Liver (tissue), 9 donors: ENCODE results near the gene TRERF1. TPM values are rescaled to one million over a fixed set of nuclear protein-coding genes. Genes with fewer than 3 reads are reported as not detected.

Experiments
- DNase-seq: peaks from one replicate; pipeline ENCODE4 v3.0.0-alpha.2; 2017; ENCODE audit warnings: low spot score
- H3K27ac ChIP-seq, 2 donors: one replicate each; pipeline ENCODE4 v1.7.0; 2013; ENCODE audit warnings: inconsistent platforms in 2 of 2, low read length in 2 of 2, control low read depth in 1 of 2, low read depth in 1 of 2, mild to moderate bottlenecking in 1 of 2
- H3K27me3 ChIP-seq, 4 donors: one replicate each; pipeline versions ENCODE4 v1.6.1 to v1.7.0; 2013; ENCODE audit warnings: low read length in 3 of 4, inconsistent platforms in 1 of 4, mild to moderate bottlenecking in 1 of 4, moderate library complexity in 1 of 4; ENCODE audit not compliant: control insufficient read depth in 4 of 4, insufficient read depth in 4 of 4
- H3K36me3 ChIP-seq, 4 donors: one replicate each; pipeline versions ENCODE4 v1.6.1 to v1.7.0; 2013; ENCODE audit warnings: low read length in 3 of 4, mild to moderate bottlenecking in 3 of 4, low read depth in 1 of 4, moderate library complexity in 1 of 4; ENCODE audit not compliant: control insufficient read depth in 4 of 4, insufficient read depth in 3 of 4
- H3K4me1 ChIP-seq, 4 donors: one replicate each; pipeline versions ENCODE4 v1.6.1 to v1.7.0; 2013; ENCODE audit warnings: low read length in 3 of 4, mild to moderate bottlenecking in 3 of 4, moderate library complexity in 1 of 4; ENCODE audit not compliant: control insufficient read depth in 4 of 4, insufficient read depth in 4 of 4
- H3K4me3 ChIP-seq, 3 donors: one replicate each; pipeline versions ENCODE4 v1.6.1 to v1.7.0; 2013; ENCODE audit warnings: low read length in 3 of 3, control low read depth in 1 of 3, low read depth in 1 of 3, mild to moderate bottlenecking in 1 of 3
- H3K9ac ChIP-seq, 2 donors: one replicate each; pipeline ENCODE4 v1.7.0; 2013; ENCODE audit warnings: low read length in 2 of 2, mild to moderate bottlenecking in 2 of 2, moderate library complexity in 2 of 2, control low read depth in 1 of 2, low read depth in 1 of 2
- H3K9me3 ChIP-seq, 4 donors: one replicate each; pipeline versions ENCODE4 v1.6.1 to v1.7.0; 2013; ENCODE audit warnings: low read length in 3 of 4; ENCODE audit not compliant: control insufficient read depth in 4 of 4
- ATF3 ChIP-seq: IDR thresholded peaks from 2 replicates; pipeline ENCODE4 v1.6.1; 2016; ENCODE audit warnings: antibody characterized with exemption
- CTCF ChIP-seq: fragments of 150-350 bp; IDR thresholded peaks from 2 replicates; pipeline ENCODE4 v1.5.1; 2017; ENCODE audit warnings: improper control_type of control experiment, low read depth, low read length; ENCODE audit not compliant: missing input control
- FOXA1 ChIP-seq: IDR thresholded peaks from 2 replicates; pipeline ENCODE4 v1.6.1; 2016; ENCODE audit warnings: antibody characterized with exemption
- FOXA2 ChIP-seq: IDR thresholded peaks from 2 replicates; pipeline ENCODE4 v1.6.1; 2016; ENCODE audit warnings: antibody characterized with exemption
- GABPA ChIP-seq, 2 donors: IDR thresholded peaks in 1 of 2; conservative IDR thresholded peaks in 1 of 2; 2 replicates each; pipeline ENCODE4 v1.6.1; 2016; ENCODE audit warnings: antibody characterized with exemption in 2 of 2, mild to moderate bottlenecking in 1 of 2, moderate library complexity in 1 of 2
- HNF4A ChIP-seq, 2 donors: conservative IDR thresholded peaks; 2 replicates each; pipeline ENCODE4 v1.6.1; 2016; ENCODE audit warnings: antibody characterized with exemption in 2 of 2, mild to moderate bottlenecking in 2 of 2
- HNF4G ChIP-seq: IDR thresholded peaks from 2 replicates; pipeline ENCODE4 v1.6.1; 2016; ENCODE audit warnings: antibody characterized with exemption
- JUND ChIP-seq, 2 donors: IDR thresholded peaks; 2 replicates each; pipeline ENCODE4 v1.6.1; 2016; ENCODE audit warnings: antibody characterized with exemption in 2 of 2
- MAX ChIP-seq: IDR thresholded peaks from 2 replicates; pipeline ENCODE4 v1.6.1; 2016; ENCODE audit warnings: antibody characterized with exemption
- NR2F2 ChIP-seq: IDR thresholded peaks from 2 replicates; pipeline ENCODE4 v1.6.1; 2016; ENCODE audit warnings: antibody characterized with exemption
- RAD21 ChIP-seq, 2 donors: IDR thresholded peaks; 2 replicates each; pipeline ENCODE4 v1.6.1; 2016; ENCODE audit warnings: antibody characterized with exemption in 2 of 2, mild to moderate bottlenecking in 2 of 2
- REST ChIP-seq: IDR thresholded peaks from 2 replicates; pipeline ENCODE4 v1.6.1; 2016; ENCODE audit warnings: antibody characterized with exemption, mild to moderate bottlenecking
- RXRA ChIP-seq, 2 donors: IDR thresholded peaks; 2 replicates each; pipeline ENCODE4 v1.6.1; 2017 to 2018; ENCODE audit warnings: antibody characterized with exemption in 2 of 2, mild to moderate bottlenecking in 1 of 2
- SP1 ChIP-seq: IDR thresholded peaks from 2 replicates; pipeline ENCODE4 v1.6.1; 2018; ENCODE audit warnings: antibody characterized with exemption, mild to moderate bottlenecking
- TAF1 ChIP-seq: conservative IDR thresholded peaks from 2 replicates; pipeline ENCODE4 v1.6.1; 2016; ENCODE audit warnings: antibody characterized with exemption, mild to moderate bottlenecking
- YY1 ChIP-seq: IDR thresholded peaks from 2 replicates; pipeline ENCODE4 v1.6.1; 2016; ENCODE audit warnings: antibody characterized with exemption, mild to moderate bottlenecking
- WGBS: extraction: QIAGEN DNeasy Blood & Tissue Kit; methylation state at CpG from one replicate; pipeline ENCODE4 v1.1.7; 2013; 5-methylcytosine and 5-hydroxymethylcytosine counted together
- polyA plus RNA-seq, 2 donors: library from polyadenylated mRNA; stranded (reverse) in 1 of 2; unstranded in 1 of 2; fragments of 200-250 nt in 1 of 2; fragments of >200 nt in 1 of 2; fragmentation: Nextera tagmentation in 1 of 2; extraction: Ambion mirVana in 1 of 2; gene quantifications; one replicate each; pipeline versions ENCODE4 v1.2.1 to v1.2.3, GENCODE V29; 2013 to 2015
- total RNA-seq, 2 donors: library from RNA; depleted of rRNA; stranded (reverse); fragments of >200 nt; gene quantifications; one replicate each; pipeline ENCODE4 v1.2.3, GENCODE V29; 2014
- donor health status: healthy.
- donor health status: healthy.
- donor health status: healthy.
- donor health status: healthy.
- donor health status: healthy.

Gene TRERF1
- total and polyA plus RNA-seq, 4 donors: 0.33 to 1.3 (median 0.68) TPM

- Histone ChIP-seq H3K27ac (no peak overlapping the region), H3K9me3 (peaks cover 0 to 5% (median 2%) of the 10 kb centered on the region in 4 donors), H3K27me3 (no peaks in the 10 kb centered on the region), H3K9ac (no peak overlapping the region), H3K36me3 (no peaks in the 10 kb centered on the region), H3K4me1 (no peaks in the 10 kb centered on the region), H3K4me3 (no peak overlapping the region)
- 74% methylated on average over 3 of the region's 3 CpGs for WGBS
- no peak for DNase-seq
- TF ChIP-seq TAF1: no peak
- TF ChIP-seq REST: no peak
These were observed 19.4 kb upstream of the TRERF1 start for GRCh38 chr6:42471142-42471541.

- no peak overlapping the region for H3K4me3 ChIP-seq
- no peak overlapping the region for H3K27ac ChIP-seq
- no peak for TF ChIP-seq RXRA (IDR thresholded peaks at IDR 0.05)
- TF ChIP-seq YY1: no peak
- TF ChIP-seq SP1: no peak
- no peak for TF ChIP-seq ATF3
- TF ChIP-seq GABPA (IDR thresholded peaks at IDR 0.05 in 1 of 2, conservative IDR thresholded peaks at IDR 0.05 in 1 of 2): no peak
- no peak for TF ChIP-seq FOXA2
- no peak for TF ChIP-seq REST
- TF ChIP-seq TAF1: no peak
- TF ChIP-seq NR2F2: no peak
- no peaks in the 10 kb centered on the region for H3K4me1 ChIP-seq
- no peaks in the 10 kb centered on the region for H3K27me3 ChIP-seq
- no peak for DNase-seq
- H3K9ac ChIP-seq: no peak overlapping the region
- H3K9me3 ChIP-seq: peaks cover 0 to 5% (median 2%) of the 10 kb centered on the region in 4 donors
- WGBS: 97% methylated on average over 1 of the region's 1 CpG
- no peaks in the 10 kb centered on the region for H3K36me3 ChIP-seq
These were observed 16.5 kb upstream of the TRERF1 start for GRCh38 chr6:42468273-42468672.

- Histone ChIP-seq H3K4me1 (no peaks in the 10 kb centered on the region), H3K9me3 (peaks cover 0 to 5% (median 2%) of the 10 kb centered on the region in 4 donors), H3K9ac (no peak overlapping the region), H3K4me3 (no peak overlapping the region), H3K36me3 (no peaks in the 10 kb centered on the region), H3K27me3 (no peaks in the 10 kb centered on the region), H3K27ac (no peak overlapping the region)
- WGBS: 73% methylated on average over 1 of the region's 1 CpG
- DNase-seq: no peak
- TF ChIP-seq ATF3: no peak
- TF ChIP-seq NR2F2: no peak
- TF ChIP-seq GABPA (IDR thresholded peaks at IDR 0.05 in 1 of 2, conservative IDR thresholded peaks at IDR 0.05 in 1 of 2): no peak
- no peak for TF ChIP-seq HNF4G
- no peak for TF ChIP-seq YY1
- TF ChIP-seq RXRA (IDR thresholded peaks at IDR 0.05): no peak
- no peak for TF ChIP-seq FOXA1
- TF ChIP-seq MAX: no peak
- no peak for TF ChIP-seq SP1
- TF ChIP-seq HNF4A (conservative IDR thresholded peaks at IDR 0.05): no peak
- no peak for TF ChIP-seq RAD21 (IDR thresholded peaks at IDR 0.05)
- no peak for TF ChIP-seq JUND (IDR thresholded peaks at IDR 0.05)
- no peak for TF ChIP-seq CTCF
These were observed 15.9 kb upstream of the TRERF1 start for GRCh38 chr6:42467651-42468050.
